SK-N-SH treated with all-trans-retinoic acid at 6 μM for 48 hours (cell line): Measurements from ENCODE around the gene CAMTA2.

Source experiments
- ARNTL ChIP-seq: fragments of 450-650 bp; formaldehyde crosslinking; IDR thresholded peaks from 2 replicates; pipeline ENCODE4 v1.5.0; 2020; ENCODE audit warnings: low read depth, mild to moderate bottlenecking, moderate library complexity, borderline replicate concordance
- BACH2 ChIP-seq: fragments of 250-450 bp; sonication (Bioruptor Pico); IDR thresholded peaks from 2 replicates; pipeline ENCODE4 v1.9.0; 2021; ENCODE audit warnings: mild to moderate bottlenecking, borderline replicate concordance
- CSDC2 ChIP-seq: fragments of 250-450 bp; sonication (Bioruptor Pico); IDR thresholded peaks from 2 replicates; pipeline ENCODE4 v1.5.0; 2020; ENCODE audit warnings: mild to moderate bottlenecking, moderate library complexity
- ESRRG ChIP-seq: fragments of 250-450 bp; sonication (Bioruptor Pico); IDR thresholded peaks from 2 replicates; pipeline ENCODE4 v1.6.1; 2021; ENCODE audit warnings: mild to moderate bottlenecking
- GLIS3 ChIP-seq: fragments of 250-450 bp; sonication (Bioruptor Pico); IDR thresholded peaks from 2 replicates; pipeline ENCODE4 v1.5.0; 2020; ENCODE audit warnings: mild to moderate bottlenecking, moderate library complexity
- ISL1 ChIP-seq: fragments of 250-450 bp; sonication (Bioruptor Pico); IDR thresholded peaks from 2 replicates; pipeline ENCODE4 v2.1.2; 2022; ENCODE audit warnings: mild to moderate bottlenecking, moderate library complexity
- PATZ1 ChIP-seq: fragments of 250-450 bp; sonication (Bioruptor Pico); IDR thresholded peaks from 2 replicates; pipeline ENCODE4 v1.8.0; 2020; ENCODE audit warnings: mild to moderate bottlenecking, moderate library complexity, borderline replicate concordance
- POU6F1 ChIP-seq: fragments of 250-450 bp; sonication (Bioruptor Pico); IDR thresholded peaks from 2 replicates; pipeline ENCODE4 v1.8.0; 2021; ENCODE audit warnings: low read depth, mild to moderate bottlenecking, moderate library complexity, borderline replicate concordance
- RARB ChIP-seq: fragments of 250-450 bp; sonication (Bioruptor Pico); IDR thresholded peaks from 2 replicates; pipeline ENCODE4 v1.8.0; 2021; ENCODE audit warnings: mild to moderate bottlenecking, moderate library complexity
- SNAI2 ChIP-seq: fragments of 250-450 bp; sonication (Bioruptor Pico); IDR thresholded peaks from 2 replicates; pipeline ENCODE4 v1.5.0; 2020; ENCODE audit warnings: mild to moderate bottlenecking, moderate library complexity
- TCF4 ChIP-seq: fragments of 250-450 bp; sonication (Bioruptor Pico); IDR thresholded peaks from 2 replicates; pipeline ENCODE4 v1.8.0; 2021; ENCODE audit warnings: mild to moderate bottlenecking, moderate library complexity, borderline replicate concordance
- ZFP3 ChIP-seq: fragments of 250-450 bp; sonication (Bioruptor Pico); IDR thresholded peaks from 2 replicates; pipeline ENCODE4 v1.5.0; 2020; ENCODE audit warnings: mild to moderate bottlenecking, moderate library complexity
- ZFP30 ChIP-seq: fragments of 450-650 bp; formaldehyde crosslinking; IDR thresholded peaks from 2 replicates; pipeline ENCODE4 v1.5.0; 2022; ENCODE audit warnings: mild to moderate bottlenecking, moderate library complexity
- ZNF70 ChIP-seq: fragments of 450-650 bp; formaldehyde crosslinking; IDR thresholded peaks from 2 replicates; pipeline ENCODE4 v1.5.0; 2020; ENCODE audit warnings: mild to moderate bottlenecking, moderate library complexity

GRCh38 chr17:4949321-4950074 lies 38.0 kb downstream of the CAMTA2 start:
- no peak for TF ChIP-seq ARNTL (CRISPR knock-in tag)
- no peak for TF ChIP-seq ZFP3 (CRISPR knock-in tag)
- no peak for TF ChIP-seq RARB
- TF ChIP-seq ZFP30 (CRISPR knock-in tag) = no peak
- no peak for TF ChIP-seq CSDC2 (CRISPR knock-in tag)
- no peak for TF ChIP-seq POU6F1 (CRISPR knock-in tag)
- no peak for TF ChIP-seq BACH2 (CRISPR knock-in tag)
- TF ChIP-seq ZNF70 (CRISPR knock-in tag) = no peak
- no peak for TF ChIP-seq ESRRG (CRISPR knock-in tag)
- TF ChIP-seq GLIS3 (CRISPR knock-in tag) = no peak
- no peak for TF ChIP-seq ISL1 (CRISPR knock-in tag)
- no peak for TF ChIP-seq PATZ1 (CRISPR knock-in tag)
- TF ChIP-seq TCF4 (CRISPR knock-in tag) = no peak
- no peak for TF ChIP-seq SNAI2 (CRISPR knock-in tag)
